OCI-LY7 (cell line): ENCODE measurements around the gene ACTG2.

Experiments
- CTCF ChIP-seq: fragments of 200-600 bp; sonication (generic); conservative IDR thresholded peaks from 2 replicates; pipeline ENCODE4 v1.5.1; 2014; ENCODE audit warnings: mild to moderate bottlenecking, antibody characterized with exemption, low read length, moderate library complexity, mixed read lengths
- EZH2phosphoT487 ChIP-seq: fragments of 200-600 bp; sonication (generic); IDR thresholded peaks from 2 replicates; pipeline ENCODE4 v1.6.1; 2018; ENCODE audit warnings: low read depth, borderline replicate concordance, mild to moderate bottlenecking, mixed run types, antibody characterized with exemption, low read length, moderate library complexity, mixed read lengths

DNA sequence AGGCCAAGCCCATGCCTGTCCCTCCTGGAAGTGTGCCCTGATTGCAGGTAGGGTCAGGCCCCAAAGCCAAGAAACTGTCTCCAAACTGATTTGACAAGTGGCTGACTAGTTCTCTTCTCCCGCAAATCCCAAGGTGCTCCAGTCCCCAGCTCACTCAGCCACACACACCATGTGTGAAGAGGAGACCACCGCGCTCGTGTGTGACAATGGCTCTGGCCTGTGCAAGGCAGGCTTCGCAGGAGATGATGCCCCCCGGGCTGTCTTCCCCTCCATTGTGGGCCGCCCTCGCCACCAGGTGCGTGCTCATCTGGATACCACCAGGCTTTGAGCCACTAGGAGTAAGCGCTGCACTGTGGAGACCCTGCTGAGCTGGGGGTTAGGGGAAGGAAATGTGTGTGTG lies 8.3 kb downstream of the ACTG2 start:
- TF ChIP-seq CTCF (no peak), EZH2phosphoT487 (no peak)
